Activated T-helper 1 cell treated with anti-CD3 and anti-CD28 coated beads, Interleukin-12 subunit alpha, Interleukin-12 subunit beta, Interleukin-2, Interleukin-4 antibody, amounts not matched to agents 30 ng/mL and 10 ng/mL and 1 ng/mL, durations not matched to agents 14 hours and 24 hours and 36 hours (primary cell): Measurements from ENCODE around the gene ZC3H15. TPM values are rescaled to one million over a fixed set of nuclear protein-coding genes. Genes with fewer than 3 reads are reported as not detected.
"Not testable (repeated sequence)": the region's sequence is repeated elsewhere in the genome, so short reads cannot be mapped to it uniquely, and the experiment has no call there.

Experiments used
- DNase-seq: peaks from one replicate; pipeline ENCODE4 v3.0.0; 2021; ENCODE audit warnings: low spot score
- H3K27ac Mint-ChIP-seq: one replicate; pipeline ENCODE4 v1.8.0; 2021; ENCODE audit warnings: mild to moderate bottlenecking, mixed read lengths
- H3K27me3 Mint-ChIP-seq: one replicate; pipeline ENCODE4 v1.8.0; 2022; ENCODE audit warnings: mild to moderate bottlenecking, moderate library complexity, mixed read lengths; ENCODE audit not compliant: insufficient read depth
- H3K36me3 Mint-ChIP-seq: one replicate; pipeline ENCODE4 v1.8.0; 2021; ENCODE audit warnings: low read depth, mixed read lengths
- H3K4me1 Mint-ChIP-seq: one replicate; pipeline ENCODE4 v1.8.0; 2021; ENCODE audit warnings: low read depth, mixed read lengths
- H3K4me3 Mint-ChIP-seq: one replicate; pipeline ENCODE4 v1.8.0; 2021; ENCODE audit warnings: mild to moderate bottlenecking, moderate library complexity, mixed read lengths
- H3K9me3 Mint-ChIP-seq: one replicate; pipeline ENCODE4 v1.8.0; 2021; ENCODE audit warnings: mixed read lengths
- intact Hi-C: fragments of 100-400 bp; cut with micrococcal nuclease; formaldehyde crosslinking; loops from one replicate; pipeline ENCODE4 v1.15.1; 2024
- total RNA-seq: library from RNA; stranded (reverse); gene quantifications from 2 replicates; pipeline ENCODE4 v1.2.3, GENCODE V29; 2022

Gene ZC3H15
- total RNA-seq, 1 donor from 2014 or later = 107 TPM

- peaks cover 48% of the 10 kb centered on the region for H3K36me3 Mint-ChIP-seq
- H3K9me3 Mint-ChIP-seq = no peaks in the 10 kb centered on the region
- no peak overlapping the region for H3K27ac Mint-ChIP-seq
- H3K4me1 Mint-ChIP-seq = peaks cover 10% of the 10 kb centered on the region
- intact Hi-C loops = no loop called here
- H3K4me3 Mint-ChIP-seq = no peak overlapping the region
- H3K27me3 Mint-ChIP-seq = no peaks in the 10 kb centered on the region
- DNase-seq = no peak
Measured at GRCh38 chr2:186508263-186508662, 22.2 kb downstream of the ZC3H15 start.

DNA sequence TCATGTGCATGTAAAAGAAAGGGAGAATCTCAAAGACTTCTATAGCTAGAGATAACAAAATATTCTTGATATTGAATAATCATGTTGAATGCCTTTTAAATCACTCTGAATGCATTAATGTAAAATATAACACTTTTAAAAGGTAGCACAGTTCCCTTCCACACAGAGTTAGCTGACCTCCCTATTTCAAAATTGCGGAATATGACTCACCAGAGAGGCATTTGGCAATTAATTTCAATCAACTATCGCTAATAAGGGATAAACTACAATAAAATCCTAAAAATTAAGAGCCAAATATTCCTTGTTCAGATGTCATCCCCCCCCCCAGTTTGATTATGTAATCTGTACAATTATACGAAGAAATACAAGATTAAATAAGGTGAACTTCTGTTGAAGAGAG, 29.3 kb downstream of the ZC3H15 start:
- Mint-ChIP-seq H3K9me3 (no peaks in the 10 kb centered on the region), H3K27me3 (no peaks in the 10 kb centered on the region), H3K27ac (no peak overlapping the region), H3K36me3 (peaks cover 22% of the 10 kb centered on the region), H3K4me3 (no peak overlapping the region), H3K4me1 (no peaks in the 10 kb centered on the region)
- intact Hi-C loops = no loop called here
- DNase-seq = no peak

- Mint-ChIP-seq H3K27me3 (no peaks in the 10 kb centered on the region), H3K9me3 (no peaks in the 10 kb centered on the region), H3K4me3 (no peak overlapping the region), H3K27ac (no peak overlapping the region), H3K36me3 (peaks cover 21% of the 10 kb centered on the region), H3K4me1 (no peaks in the 10 kb centered on the region)
- intact Hi-C loops = no loop called here
- DNase-seq = no peak
Measured at GRCh38 chr2:186516396-186516795, 30.3 kb downstream of the ZC3H15 start.

DNA sequence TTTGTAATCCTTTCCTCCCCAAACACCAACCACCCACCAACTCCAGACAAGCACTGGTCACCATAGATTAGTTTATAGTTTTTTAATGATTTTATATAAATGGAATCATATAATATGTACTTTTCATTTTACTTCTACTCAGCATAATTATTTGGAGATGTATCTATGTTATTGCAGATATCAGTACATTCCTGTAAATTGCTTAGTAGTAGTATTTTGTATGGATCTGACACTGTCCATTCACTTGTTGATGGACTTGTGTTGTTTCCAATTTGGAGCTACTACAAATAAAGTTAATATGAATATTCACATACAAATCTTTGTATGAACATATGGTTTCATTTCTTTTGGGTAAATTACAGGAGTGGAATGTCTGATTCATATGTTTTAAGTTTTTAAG, 31.0 kb downstream of the ZC3H15 start:
- no peaks in the 10 kb centered on the region for H3K9me3 Mint-ChIP-seq
- intact Hi-C loops = no loop called here
- peaks cover 17% of the 10 kb centered on the region for H3K36me3 Mint-ChIP-seq
- H3K4me3 Mint-ChIP-seq = no peak overlapping the region
- no peak for DNase-seq
- H3K4me1 Mint-ChIP-seq = no peaks in the 10 kb centered on the region
- H3K27ac Mint-ChIP-seq = no peak overlapping the region
- no peaks in the 10 kb centered on the region for H3K27me3 Mint-ChIP-seq

DNA sequence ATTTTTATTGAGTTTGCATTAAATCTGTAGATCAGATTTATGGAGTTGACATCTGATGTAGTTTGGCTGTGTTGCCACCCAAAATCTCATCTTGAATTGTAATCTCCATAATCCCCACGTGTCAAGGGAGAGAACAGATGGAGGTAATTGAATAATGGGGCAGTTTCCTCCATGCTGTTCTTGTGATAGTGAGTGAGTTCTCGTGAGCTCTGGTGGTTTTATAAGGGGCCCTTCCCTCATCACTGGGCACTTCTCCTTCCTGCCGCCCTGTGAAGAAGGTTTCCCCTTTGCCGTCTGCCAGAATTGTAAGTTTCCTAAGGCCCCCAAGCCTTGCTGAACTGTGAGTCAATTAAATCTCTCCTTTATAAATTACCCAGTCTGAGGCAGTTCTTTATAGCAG, 32.2 kb downstream of the ZC3H15 start:
- H3K27ac Mint-ChIP-seq = no peak overlapping the region
- no peak overlapping the region for H3K4me3 Mint-ChIP-seq
- no peaks in the 10 kb centered on the region for H3K27me3 Mint-ChIP-seq
- H3K4me1 Mint-ChIP-seq = no peaks in the 10 kb centered on the region
- peaks cover 14% of the 10 kb centered on the region for H3K36me3 Mint-ChIP-seq
- no peaks in the 10 kb centered on the region for H3K9me3 Mint-ChIP-seq
- intact Hi-C loops = no loop called here
- no peak for DNase-seq

DNA sequence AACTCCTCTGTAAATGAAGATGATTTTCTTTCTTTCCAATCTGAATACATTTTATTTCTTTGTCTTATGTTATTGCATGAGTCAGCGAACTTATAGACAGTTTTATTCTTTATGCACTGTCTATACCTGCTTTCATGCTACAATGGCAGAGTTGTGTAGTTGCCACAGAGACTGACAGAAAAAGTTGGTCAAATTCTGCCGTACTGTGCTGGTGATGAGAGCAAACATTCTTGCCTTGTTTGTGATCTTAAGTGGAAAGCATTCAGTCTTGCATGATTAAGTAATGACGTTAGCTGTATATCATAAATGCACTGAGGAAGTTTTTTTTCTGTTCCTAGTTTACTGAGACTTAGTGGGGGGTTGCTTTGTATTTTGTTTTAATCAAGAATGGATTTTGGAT, 32.9 kb downstream of the ZC3H15 start:
- Mint-ChIP-seq H3K27me3 (no peaks in the 10 kb centered on the region), H3K36me3 (peaks cover 10% of the 10 kb centered on the region), H3K27ac (no peak overlapping the region), H3K4me1 (no peaks in the 10 kb centered on the region), H3K4me3 (no peak overlapping the region), H3K9me3 (no peaks in the 10 kb centered on the region)
- DNase-seq = no peak
- intact Hi-C loops = no loop called here

DNA sequence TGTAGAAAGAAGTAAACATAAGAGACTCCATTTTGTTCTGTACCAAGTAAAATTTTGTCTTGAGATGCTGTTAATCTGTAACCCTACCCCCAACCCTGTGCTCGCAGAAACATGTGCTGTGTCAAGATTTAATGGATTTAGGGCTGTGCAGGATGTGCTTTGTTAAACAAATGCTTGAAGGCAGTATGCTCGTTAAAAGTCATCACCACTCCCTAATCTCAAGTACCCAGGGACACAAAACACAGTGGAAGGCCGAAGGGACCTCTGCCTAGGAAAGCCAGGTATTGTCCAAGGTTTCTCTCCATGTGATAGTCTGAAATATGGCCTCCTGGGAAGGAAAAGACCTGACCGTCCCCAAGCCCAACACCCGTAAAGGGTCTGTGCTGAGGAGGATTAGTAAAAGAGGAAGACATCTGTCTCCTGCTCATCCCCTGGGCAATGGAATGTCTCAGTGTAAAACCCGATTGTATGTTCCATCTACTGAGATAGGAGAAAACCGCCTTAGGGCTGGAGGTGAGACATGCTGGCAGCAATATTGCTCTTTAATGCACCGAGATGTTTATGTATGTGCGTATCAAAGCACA, 35.6 kb downstream of the ZC3H15 start:
- H3K9me3 Mint-ChIP-seq = not testable (repeated sequence)

DNA sequence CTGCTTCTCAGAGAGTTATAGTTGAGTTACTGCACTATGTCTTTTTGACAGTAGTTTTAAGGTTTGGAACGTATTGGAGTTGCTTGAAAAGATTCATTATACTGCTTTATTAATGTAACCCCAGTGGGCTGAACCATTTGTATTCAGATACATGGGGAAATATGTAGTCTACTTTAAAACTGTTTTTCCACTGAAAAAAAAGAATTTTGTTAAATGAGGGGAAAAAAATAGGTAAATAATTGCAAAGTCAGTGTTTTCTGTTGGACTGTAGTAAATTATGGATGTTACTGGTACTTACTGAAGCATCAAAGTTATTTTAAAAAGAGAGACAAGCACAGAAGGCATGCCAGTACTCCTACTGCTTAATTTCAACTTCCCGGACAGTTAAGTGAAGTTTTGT, 36.4 kb downstream of the ZC3H15 start:
- Mint-ChIP-seq H3K27me3 (no peaks in the 10 kb centered on the region), H3K27ac (no peak overlapping the region), H3K4me1 (no peaks in the 10 kb centered on the region), H3K36me3 (peaks cover 6% of the 10 kb centered on the region), H3K4me3 (no peak overlapping the region), H3K9me3 (no peaks in the 10 kb centered on the region)
- intact Hi-C loops = no loop called here
- no peak for DNase-seq

More for the DNA sequence above, 35.6 kb downstream of the ZC3H15 start:
- H3K4me3 Mint-ChIP-seq, DNase-seq, H3K4me1 Mint-ChIP-seq, intact Hi-C loops, H3K27me3 Mint-ChIP-seq, H3K27ac Mint-ChIP-seq: not testable (repeated sequence)
- H3K36me3 Mint-ChIP-seq = peaks cover 10% of the 10 kb centered on the region

DNA sequence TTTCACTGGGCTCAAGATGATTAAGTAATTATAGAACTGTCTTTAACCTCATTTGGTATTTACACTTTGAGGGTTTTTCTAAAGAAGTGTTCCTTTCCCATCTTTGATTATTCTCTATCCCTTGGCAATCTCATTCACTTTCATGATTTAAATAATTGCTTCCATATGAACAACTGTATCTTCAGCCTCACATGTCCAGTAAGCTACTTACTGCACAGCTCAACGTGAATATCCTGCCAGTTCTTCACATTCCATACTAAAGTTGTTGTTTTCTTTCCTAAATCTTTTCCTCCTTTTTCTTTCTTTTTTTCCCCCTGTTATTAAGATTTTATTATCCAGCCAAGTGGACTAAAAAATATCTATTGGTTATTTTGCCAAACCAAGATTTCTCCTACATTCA, 37.7 kb downstream of the ZC3H15 start:
- Mint-ChIP-seq H3K4me3 (no peak overlapping the region), H3K27me3 (no peaks in the 10 kb centered on the region), H3K27ac (no peak overlapping the region), H3K36me3 (peaks cover 6% of the 10 kb centered on the region), H3K4me1 (no peaks in the 10 kb centered on the region), H3K9me3 (no peaks in the 10 kb centered on the region)
- intact Hi-C loops = no loop called here
- DNase-seq = no peak

- no peak overlapping the region for H3K27ac Mint-ChIP-seq
- peaks cover under 1% of the 10 kb centered on the region for H3K36me3 Mint-ChIP-seq
- DNase-seq = no peak
- intact Hi-C loops = no loop called here
- no peaks in the 10 kb centered on the region for H3K9me3 Mint-ChIP-seq
- H3K27me3 Mint-ChIP-seq = no peaks in the 10 kb centered on the region
- no peaks in the 10 kb centered on the region for H3K4me1 Mint-ChIP-seq
- H3K4me3 Mint-ChIP-seq = no peak overlapping the region
Measured at GRCh38 chr2:186526281-186526680, 40.2 kb downstream of the ZC3H15 start.

- H3K36me3 Mint-ChIP-seq = no peaks in the 10 kb centered on the region
- intact Hi-C loops = no loop called here
- DNase-seq = no peak
- H3K27ac Mint-ChIP-seq = no peak overlapping the region
- H3K4me3 Mint-ChIP-seq = no peak overlapping the region
- no peaks in the 10 kb centered on the region for H3K9me3 Mint-ChIP-seq
- no peaks in the 10 kb centered on the region for H3K27me3 Mint-ChIP-seq
- no peaks in the 10 kb centered on the region for H3K4me1 Mint-ChIP-seq
Measured at GRCh38 chr2:186530314-186530713, 44.3 kb downstream of the ZC3H15 start.

DNA sequence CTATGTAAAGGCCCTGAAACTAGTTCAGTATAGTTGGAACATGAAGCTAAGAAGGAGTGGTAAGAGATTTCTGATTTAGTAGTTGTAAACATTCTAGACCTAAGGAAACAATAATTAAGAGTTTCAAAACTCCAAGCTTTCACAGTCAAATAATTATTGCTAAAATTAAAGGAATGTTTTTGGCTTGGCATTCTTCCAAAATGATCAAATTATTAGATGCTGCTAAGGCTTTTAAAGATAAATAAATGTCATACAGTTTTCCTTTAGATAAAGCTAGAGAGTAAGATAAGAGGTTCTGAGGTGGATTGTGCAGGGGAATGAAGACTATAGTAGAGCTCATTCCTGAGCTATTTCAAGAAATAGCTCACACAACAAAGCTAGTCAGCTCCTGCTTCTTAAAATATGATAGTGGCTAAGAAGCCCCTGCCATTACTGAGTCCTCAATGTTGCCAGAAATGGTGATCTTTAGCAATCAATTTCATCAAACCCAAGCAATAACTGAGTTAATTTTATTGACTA, 45.3 kb downstream of the ZC3H15 start:
- no peaks in the 10 kb centered on the region for H3K9me3 Mint-ChIP-seq
- no peaks in the 10 kb centered on the region for H3K36me3 Mint-ChIP-seq
- no peak overlapping the region for H3K4me3 Mint-ChIP-seq

GRCh38 chr2:186532891-186533290, 46.8 kb downstream of the ZC3H15 start:
- H3K36me3 Mint-ChIP-seq = no peaks in the 10 kb centered on the region
- peaks cover 3% of the 10 kb centered on the region for H3K27me3 Mint-ChIP-seq
- H3K9me3 Mint-ChIP-seq = no peaks in the 10 kb centered on the region
- intact Hi-C loops = no loop called here
- no peak overlapping the region for H3K4me3 Mint-ChIP-seq
- no peaks in the 10 kb centered on the region for H3K4me1 Mint-ChIP-seq
- H3K27ac Mint-ChIP-seq = no peak overlapping the region
- no peak for DNase-seq

More for the DNA sequence above, 45.3 kb downstream of the ZC3H15 start:
- no peak for DNase-seq
- H3K4me1 Mint-ChIP-seq = no peaks in the 10 kb centered on the region
- H3K27ac Mint-ChIP-seq = no peak overlapping the region
- H3K27me3 Mint-ChIP-seq = no peaks in the 10 kb centered on the region
- intact Hi-C loops = no loop called here

- no peak overlapping the region for H3K27ac Mint-ChIP-seq
- H3K9me3 Mint-ChIP-seq = no peaks in the 10 kb centered on the region
- peaks cover 3% of the 10 kb centered on the region for H3K27me3 Mint-ChIP-seq
- H3K4me3 Mint-ChIP-seq = no peak overlapping the region
- no peaks in the 10 kb centered on the region for H3K36me3 Mint-ChIP-seq
- intact Hi-C loops = no loop called here
- no peaks in the 10 kb centered on the region for H3K4me1 Mint-ChIP-seq
- DNase-seq = no peak
Measured at GRCh38 chr2:186533717-186534116, 47.7 kb downstream of the ZC3H15 start.
